ENCODE results near the gene ATP6V1B1.

GRCh38 chr2:70938586-70938950 lies 2.9 kb downstream of the ATP6V1B1 start:
- TF ChIP-seq CTCF (conservative IDR thresholded peaks at IDR 0.05; ENCODE audit: low read depth, low read length), result no peak
- TF ChIP-seq EZH2phosphoT487 (IDR thresholded peaks at IDR 0.05; ENCODE audit: borderline replicate concordance, low read length), result no peak

All from PC-3 (cell line).